H1 (cell line): Measurements from ENCODE around the gene SPECC1. TPM values are rescaled to one million over a fixed set of nuclear protein-coding genes. Genes with fewer than 3 reads are reported as not detected.

Experiments
- ATF2 ChIP-seq: IDR thresholded peaks from 2 replicates; pipeline ENCODE4 v1.6.1; 2012; ENCODE audit warnings: low read length, inconsistent platforms
- BACH1 ChIP-seq: IDR thresholded peaks from 2 replicates; pipeline ENCODE4 v1.6.1; 2012; ENCODE audit warnings: low read length, improper control_type of control experiment
- CHD7 ChIP-seq: fragments of 300-600 bp; sonication (generic); IDR thresholded peaks from 2 replicates; pipeline ENCODE4 v1.7.1; 2012; ENCODE audit warnings: low read length, moderate library complexity, mild to moderate bottlenecking, inconsistent platforms; ENCODE audit not compliant: insufficient replicate concordance
- CREB1 ChIP-seq: IDR thresholded peaks from 2 replicates; pipeline ENCODE4 v1.6.1; 2012; ENCODE audit warnings: inconsistent platforms
- CTBP2 ChIP-seq: IDR thresholded peaks from 2 replicates; pipeline ENCODE4 v1.7.0; 2011; ENCODE audit warnings: borderline replicate concordance, mild to moderate bottlenecking, moderate library complexity, mixed read lengths, low read length; ENCODE audit not compliant: insufficient read depth, insufficient read length
- KDM5A ChIP-seq: fragments of 200-600 bp; IDR thresholded peaks from 2 replicates; pipeline ENCODE4 v1.7.1; 2012; ENCODE audit warnings: mild to moderate bottlenecking, low read length, inconsistent platforms, mixed read lengths
- RNF2 ChIP-seq: fragments of 200-900, 300-1000 bp; sonication (generic); IDR thresholded peaks from 2 replicates; pipeline ENCODE4 v1.7.1; 2016; ENCODE audit warnings: borderline replicate concordance, low read depth, mild to moderate bottlenecking, antibody characterized with exemption, low read length; ENCODE audit not compliant: poor library complexity, severe bottlenecking; ENCODE audit errors: missing control alignments
- SIX5 ChIP-seq: IDR thresholded peaks from 2 replicates; pipeline ENCODE4 v1.6.1; 2011; ENCODE audit warnings: mild to moderate bottlenecking, low read depth, low read length
- SP1 ChIP-seq: IDR thresholded peaks from 2 replicates; pipeline ENCODE4 v1.6.1; 2011; ENCODE audit warnings: low read depth, low read length
- SP2 ChIP-seq: IDR thresholded peaks from 2 replicates; pipeline ENCODE4 v1.6.1; 2012; ENCODE audit warnings: mild to moderate bottlenecking, low read length, inconsistent platforms
- TAF1 ChIP-seq: IDR thresholded peaks from 2 replicates; pipeline ENCODE4 v1.6.1; 2011; ENCODE audit warnings: mild to moderate bottlenecking, low read depth, low read length
- polyA plus RNA-seq, 7 experiments: library from polyadenylated mRNA; depleted of rRNA in 3 of 7; stranded (reverse) in 5 of 7; unstranded in 2 of 7; fragments of >200 nt in 5 of 7; fragments of 200-250 nt in 2 of 7; gene quantifications; 1 replicate in 5 of 7; 2 replicates in 1 of 7; 4 replicates in 1 of 7; pipeline versions ENCODE4 v1.2.1 to v1.2.3, GENCODE V29; 2011 to 2013; ENCODE audit warnings: missing spikeins in 2 of 7, mixed read lengths in 2 of 7
- total RNA-seq: library from RNA; stranded (reverse); fragmentation: NEBNext Ultra II Directional; extraction: Animal tissue kit (Norgen Biotek cat#: 25700); gene quantifications from 2 replicates; pipeline ENCODE4 v1.2.1, GENCODE V29; 2021

The SPECC1 gene
- total and polyA plus RNA-seq, 2 of the 8 experiments (the other 6 are each of a cell fraction or from before 2014, with no cell fraction given), result 35.8 to 87.9 TPM

- TF ChIP-seq CHD7 (no peak), SP1 (no peak), BACH1 (no peak), ATF2 (no peak), TAF1 (no peak), KDM5A (no peak), RNF2 (no peak), CTBP2 (no peak), CREB1 (no peak), SP2 (no peak), SIX5 (no peak)
Observed at GRCh38 chr17:20120836-20121235, 111.7 kb downstream of the SPECC1 start (continued).
